ENCODE data around the gene MARCHF4. TPM values are rescaled to one million over a fixed set of nuclear protein-coding genes. Genes with fewer than 3 reads are reported as not detected.

The MARCHF4 gene
- total and polyA plus RNA-seq, 5 experiments from 2014 or later: not detected

GRCh38 chr2:216344950-216345300, 27.4 kb downstream of the MARCHF4 start:
- peaks cover 0 to 2% (median 0%) of the 10 kb centered on the region in 9 donors for H3K9me3 Mint-ChIP-seq
- peak overlapping the region in 2 of 10 donors; percentile 41 to 74 for H3K27ac Mint-ChIP-seq

GRCh38 chr2:216344206-216344949, 27.9 kb downstream of the MARCHF4 start:
- no peak for ATAC-seq
- no peak for DNase-seq

More at GRCh38 chr2:216344950-216345300, 27.4 kb downstream of the MARCHF4 start:
- H3K36me3 Mint-ChIP-seq: no peaks in the 10 kb centered on the region
- POLR2A ChIA-PET: interaction anchor here (0.9 kb wide), 1 partner anchor 134 kb away, joined by 3 read pairs; no protein-coding TSS in a partner anchor
- ATAC-seq (no peak), DNase-seq (no peak)
- H3K4me1 Mint-ChIP-seq: peaks cover 43 to 73% (median 54%) of the 10 kb centered on the region in 4 donors
- no peaks in the 10 kb centered on the region for H3K27me3 Mint-ChIP-seq
- H3K4me3 Mint-ChIP-seq: peak overlapping the region in 1 of 10 donors; percentile 61

GRCh38 chr2:216343221-216343980, 28.9 kb downstream of the MARCHF4 start:
- no peak for DNase-seq
- ATAC-seq: no peak
- POLR2A ChIA-PET: no interaction called here
- no peak overlapping the region for H3K4me3 Mint-ChIP-seq
- peak overlapping the region in 1 of 10 donors; percentile 26 for H3K27ac Mint-ChIP-seq
- no peaks in the 10 kb centered on the region for H3K36me3 Mint-ChIP-seq
- H3K4me1 Mint-ChIP-seq: peaks cover 34 to 64% (median 45%) of the 10 kb centered on the region in 4 donors
- H3K9me3 Mint-ChIP-seq: peaks cover 0 to 2% (median 0%) of the 10 kb centered on the region in 9 donors
- H3K27me3 Mint-ChIP-seq: no peaks in the 10 kb centered on the region

More at GRCh38 chr2:216344206-216344949, 27.9 kb downstream of the MARCHF4 start:
- H3K4me1 Mint-ChIP-seq: peaks cover 41 to 72% (median 52%) of the 10 kb centered on the region in 4 donors
- H3K27me3 Mint-ChIP-seq: no peaks in the 10 kb centered on the region
- peak overlapping the region in 1 of 10 donors; percentile 61 for H3K4me3 Mint-ChIP-seq
- peak overlapping the region in 3 of 10 donors; percentile 36 to 63 (median 41) for H3K27ac Mint-ChIP-seq
- H3K9me3 Mint-ChIP-seq: peaks cover 0 to 2% (median 0%) of the 10 kb centered on the region in 9 donors
- H3K36me3 Mint-ChIP-seq: no peaks in the 10 kb centered on the region
- POLR2A ChIA-PET: no interaction called here

- Mint-ChIP-seq H3K9me3 (peaks cover 0 to 2% (median 0%) of the 10 kb centered on the region in 9 donors), H3K27me3 (no peaks in the 10 kb centered on the region), H3K4me3 (no peak overlapping the region), H3K27ac (no peak overlapping the region), H3K36me3 (no peaks in the 10 kb centered on the region), H3K4me1 (peaks cover 15 to 49% (median 33%) of the 10 kb centered on the region in 4 donors)
- DNase-seq (no peak), ATAC-seq (no peak)
- POLR2A ChIA-PET: no interaction called here
Observed at GRCh38 chr2:216341121-216341520, 31.2 kb downstream of the MARCHF4 start.

GRCh38 chr2:216340280-216340631, 32.0 kb downstream of the MARCHF4 start:
- Mint-ChIP-seq H3K27ac (peak overlapping the region in 1 of 10 donors; percentile 23), H3K4me3 (no peak overlapping the region), H3K27me3 (no peaks in the 10 kb centered on the region), H3K36me3 (no peaks in the 10 kb centered on the region), H3K9me3 (peaks cover 0 to 2% (median 0%) of the 10 kb centered on the region in 9 donors), H3K4me1 (peaks cover 12 to 43% (median 31%) of the 10 kb centered on the region in 4 donors)
- no peak for ATAC-seq
- POLR2A ChIA-PET: no interaction called here
- DNase-seq: no peak

- no peaks in the 10 kb centered on the region for H3K36me3 Mint-ChIP-seq
- H3K27me3 Mint-ChIP-seq: no peaks in the 10 kb centered on the region
- H3K4me1 Mint-ChIP-seq: peaks cover 12 to 40% (median 30%) of the 10 kb centered on the region in 4 donors
- peaks cover 0 to 2% (median 0%) of the 10 kb centered on the region in 9 donors for H3K9me3 Mint-ChIP-seq
- POLR2A ChIA-PET: no interaction called here
- ATAC-seq (no peak), DNase-seq (no peak)
- peak overlapping the region in 2 of 10 donors; percentile 27 to 47 for H3K27ac Mint-ChIP-seq
- no peak overlapping the region for H3K4me3 Mint-ChIP-seq
Observed at GRCh38 chr2:216339456-216340279, 32.6 kb downstream of the MARCHF4 start.

- H3K9me3 Mint-ChIP-seq: peaks cover 0 to 6% (median 0%) of the 10 kb centered on the region in 9 donors
- H3K27ac Mint-ChIP-seq: no peak overlapping the region
- POLR2A ChIA-PET: no interaction called here
- no peak for DNase-seq
- no peak overlapping the region for H3K4me3 Mint-ChIP-seq
- no peak for ATAC-seq
- peaks cover 0 to 11% (median 2%) of the 10 kb centered on the region in 3 donors for H3K36me3 Mint-ChIP-seq
- no peaks in the 10 kb centered on the region for H3K27me3 Mint-ChIP-seq
- H3K4me1 Mint-ChIP-seq: peaks cover 2 to 14% (median 9%) of the 10 kb centered on the region in 4 donors
Observed at GRCh38 chr2:216335252-216335651, 37.0 kb downstream of the MARCHF4 start.

GRCh38 chr2:216328347-216328746, 43.9 kb downstream of the MARCHF4 start:
- Mint-ChIP-seq H3K36me3 (peaks cover 0 to 8% (median 2%) of the 10 kb centered on the region in 3 donors), H3K27me3 (peaks cover 0 to 2% (median 0%) of the 10 kb centered on the region in 5 donors), H3K4me1 (peaks cover 0 to 2% (median 0%) of the 10 kb centered on the region in 4 donors), H3K27ac (no peak overlapping the region), H3K4me3 (no peak overlapping the region), H3K9me3 (peaks cover 0 to 4% (median 0%) of the 10 kb centered on the region in 9 donors)
- POLR2A ChIA-PET: interaction anchor here (1.0 kb wide), 1 partner anchor 25 kb away, joined by 4 read pairs; no protein-coding TSS in a partner anchor
- DNase-seq (peak in 2 of 10 donors; percentile 17 to 23), ATAC-seq (no peak)

- Mint-ChIP-seq H3K27ac (no peak overlapping the region), H3K9me3 (peaks cover 0 to 4% (median 0%) of the 10 kb centered on the region in 9 donors), H3K36me3 (no peaks in the 10 kb centered on the region), H3K4me1 (peaks cover 0 to 2% (median 0%) of the 10 kb centered on the region in 4 donors), H3K27me3 (peaks cover 0 to 2% (median 0%) of the 10 kb centered on the region in 5 donors), H3K4me3 (no peak overlapping the region)
- POLR2A ChIA-PET: no interaction called here
- no peak for ATAC-seq
- DNase-seq: no peak
Observed at GRCh38 chr2:216327447-216327935, 44.8 kb downstream of the MARCHF4 start.

Other genes starting within 250 kb of the MARCHF4 start
- 10 to 100 TPM; 22.2 to 22.5 TPM for gene SMARCAL1, start 40.0 kb upstream of the MARCHF4 start, total RNA-seq
- gene SMARCAL1, start 40.0 kb upstream of the MARCHF4 start, polyA plus RNA-seq: 10 to 100 TPM; 18.7 to 22.0 (median 19.4) TPM
- gene RPL37A, start 126.4 kb upstream of the MARCHF4 start, total RNA-seq: 1,000 to 10,000 TPM; 3,176 to 3,258 TPM
- gene RPL37A, start 126.4 kb upstream of the MARCHF4 start, polyA plus RNA-seq: 1,000 to 10,000 TPM; 4,502 to 5,032 (median 4,635) TPM